ENCODE measurements around the gene NEAT1. TPM values are rescaled to one million over a fixed set of nuclear protein-coding genes. Genes with fewer than 3 reads are reported as not detected.

Gene NEAT1
- total RNA-seq, 4 donors from 2014 or later: 537 to 773 (median 608) TPM

- no peak for TF ChIP-seq CTCF (IDR thresholded peaks at IDR 0.05; ENCODE audit: low read depth)
These were observed 32.3 kb upstream of the NEAT1 start for GRCh38 chr11:65390099-65390941.

- TF ChIP-seq CTCF (IDR thresholded peaks at IDR 0.05; ENCODE audit: low read depth): no peak
These were observed 31.6 kb upstream of the NEAT1 start for GRCh38 chr11:65390996-65391395.

GRCh38 chr11:65392186-65392829, 30.3 kb upstream of the NEAT1 start:
- TF ChIP-seq CTCF (IDR thresholded peaks at IDR 0.05; ENCODE audit: low read depth): no peak

GRCh38 chr11:65392899-65393298, 29.7 kb upstream of the NEAT1 start:
- no peak for TF ChIP-seq CTCF (IDR thresholded peaks at IDR 0.05; ENCODE audit: low read depth)

- no peak for TF ChIP-seq CTCF (IDR thresholded peaks at IDR 0.05; ENCODE audit: low read depth)
These were observed 29.0 kb upstream of the NEAT1 start for GRCh38 chr11:65393513-65394079.

- no peak for TF ChIP-seq CTCF (IDR thresholded peaks at IDR 0.05; ENCODE audit: low read depth)
These were observed 28.5 kb upstream of the NEAT1 start for GRCh38 chr11:65394125-65394536.

- TF ChIP-seq CTCF (IDR thresholded peaks at IDR 0.05; ENCODE audit: low read depth): no peak
These were observed 26.6 kb upstream of the NEAT1 start for GRCh38 chr11:65395961-65396530.
